Mesenteric fat pad (tissue), 1 donor: ENCODE data around the gene SRGAP1. TPM values are rescaled to one million over a fixed set of nuclear protein-coding genes. Genes with fewer than 3 reads are reported as not detected.

Experiments
- DNase-seq: peaks from one replicate; pipeline ENCODE4 v3.0.0-alpha.2; 2020; ENCODE audit warnings: low spot score
- long read RNA-seq: library from polyadenylated mRNA; unstranded; transcript quantifications from one replicate; pipeline ENCODE4 v2.0.0, GENCODE V29; 2020
- total RNA-seq: library from RNA; stranded (reverse); fragmentation: NEBNext Ultra II Directional; extraction: Animal tissue kit (Norgen Biotek cat#: 25700); gene quantifications from one replicate; pipeline ENCODE4 v1.2.1, GENCODE V29; 2021
- donor health status: DM: yes; HTN: yes; CAD: no.

Gene SRGAP1
- total RNA-seq, result 20.5 TPM
- long read RNA-seq, partial matches to known transcripts, result 50 of 93 reads
- long read RNA-seq, other reads (novel, unspliced or antisense), result 43 of 93 reads

DNA sequence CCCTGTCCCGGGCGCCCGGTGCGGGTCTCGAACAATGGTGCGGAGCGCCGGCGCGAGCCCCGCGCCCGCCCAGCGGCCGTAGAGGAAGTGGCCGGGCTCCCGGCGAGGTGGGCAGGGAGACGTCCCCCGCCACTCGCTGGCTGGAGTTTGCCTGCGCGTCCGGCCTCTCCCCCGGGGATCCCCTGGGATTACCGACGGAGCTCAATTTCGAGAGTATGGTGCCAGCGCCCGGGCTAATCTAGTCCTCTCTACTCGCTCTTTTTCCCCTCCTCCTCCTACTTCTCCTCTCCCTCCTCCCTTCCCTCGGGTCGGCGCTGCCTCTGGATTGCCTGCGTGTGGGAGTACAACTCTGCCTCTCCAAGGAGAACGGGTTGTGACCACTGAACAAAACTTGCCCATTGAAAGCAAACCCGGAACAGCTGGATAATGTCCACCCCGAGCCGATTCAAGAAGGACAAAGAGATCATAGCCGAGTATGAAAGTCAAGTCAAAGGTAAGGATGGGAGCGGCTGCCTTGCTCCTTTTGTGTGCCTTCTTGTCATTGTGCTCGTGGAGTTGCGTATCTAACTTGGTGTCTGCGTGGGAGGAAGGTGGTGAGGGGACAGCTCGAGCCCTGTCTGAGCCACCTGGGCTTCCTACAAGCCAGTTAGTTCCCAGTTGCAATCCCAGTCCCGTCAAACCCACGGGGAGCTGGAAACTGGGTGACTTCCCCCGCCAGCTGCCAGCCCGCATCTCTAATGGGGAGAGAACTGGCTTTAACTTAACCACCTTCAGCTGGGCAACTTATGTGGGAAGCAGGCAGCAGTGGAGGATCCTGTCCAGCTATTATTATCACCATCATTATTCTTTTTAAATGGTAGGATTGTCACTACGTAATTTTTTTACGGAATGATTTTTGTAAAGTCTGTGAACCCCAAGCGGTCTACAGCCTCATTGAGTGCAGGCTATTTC, at the start of gene SRGAP1:
TSS of gene SRGAP1 (plus strand) at position 310 of the 951 bp plus-strand sequence. CDS start at position 427, 117 bp downstream.
- no peak for DNase-seq

DNA sequence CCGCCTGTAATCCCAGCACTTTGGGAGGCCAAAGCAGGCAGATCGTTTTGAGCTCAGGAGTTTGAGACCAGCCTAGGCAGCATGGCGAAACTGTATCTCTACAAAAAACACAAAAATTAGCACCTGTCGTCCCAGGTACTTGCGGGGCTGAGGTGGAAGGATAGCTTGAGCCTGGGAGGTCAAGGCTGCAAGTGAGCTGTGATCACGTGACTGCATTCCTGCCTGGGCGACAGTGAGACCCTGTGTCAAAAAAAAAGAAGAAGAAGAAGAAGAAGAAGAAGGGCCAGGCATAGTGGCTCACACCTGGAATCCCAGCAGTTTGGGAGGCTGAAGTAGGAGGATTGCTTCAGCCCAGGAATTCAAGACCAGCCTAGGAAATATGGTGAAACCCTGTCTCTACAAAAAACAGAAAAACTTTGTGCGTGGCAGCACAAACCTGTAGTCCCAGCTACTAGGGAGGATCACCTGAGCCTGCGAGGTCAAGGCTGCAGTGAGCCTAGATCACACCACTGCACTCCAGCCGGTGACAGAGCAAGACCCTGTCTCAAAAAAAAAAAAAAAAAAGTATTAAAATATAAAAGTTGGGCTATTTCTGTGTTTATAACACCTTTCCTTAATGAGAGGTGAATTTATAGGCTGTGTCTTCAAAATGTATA, 49.3 kb upstream of the SRGAP1 start:
- DNase-seq, result no peak

DNA sequence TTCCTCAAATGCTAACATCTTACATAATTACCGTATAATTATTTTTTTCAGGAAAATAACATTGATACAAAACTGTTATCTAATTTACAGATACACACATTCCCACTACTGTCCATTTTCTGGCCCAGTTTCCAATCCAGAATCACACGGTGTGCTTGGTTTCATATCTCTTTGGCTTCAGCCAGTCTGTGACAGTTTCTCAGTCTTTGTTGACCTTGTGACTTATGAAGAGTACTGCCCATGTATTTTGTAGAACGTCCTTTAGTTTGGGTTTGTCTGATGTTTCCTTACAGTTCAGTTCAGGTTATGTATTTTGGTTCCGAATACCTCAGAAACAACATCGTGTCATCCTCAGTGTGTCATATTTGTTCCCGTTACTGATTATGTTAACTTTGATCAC, 48.6 kb upstream of the SRGAP1 start:
- no peak for DNase-seq

GRCh38 chr12:63802012-63802608, 42.4 kb upstream of the SRGAP1 start:
- no peak for DNase-seq

DNA sequence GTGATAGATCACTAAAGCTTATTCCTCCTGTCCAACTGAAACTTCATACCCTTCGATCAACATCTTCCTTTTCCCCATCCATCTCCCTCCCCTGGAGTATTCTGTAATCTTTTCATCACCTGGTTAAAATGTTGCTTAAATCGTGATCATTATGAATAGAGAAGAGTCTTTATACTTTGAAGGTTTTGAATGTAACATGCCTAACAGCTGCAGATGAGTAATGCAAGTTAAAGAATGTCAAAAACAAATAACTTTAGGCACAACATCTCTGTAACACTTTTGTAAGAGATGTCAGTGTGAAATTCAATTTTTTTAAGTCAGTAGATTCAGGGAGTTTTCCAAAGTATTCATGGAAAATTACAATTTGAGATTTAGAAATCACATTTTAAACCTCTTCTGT, 39.8 kb upstream of the SRGAP1 start:
- DNase-seq, result no peak

- no peak for DNase-seq
Measured at GRCh38 chr12:63805704-63806672, 38.5 kb upstream of the SRGAP1 start.

DNA sequence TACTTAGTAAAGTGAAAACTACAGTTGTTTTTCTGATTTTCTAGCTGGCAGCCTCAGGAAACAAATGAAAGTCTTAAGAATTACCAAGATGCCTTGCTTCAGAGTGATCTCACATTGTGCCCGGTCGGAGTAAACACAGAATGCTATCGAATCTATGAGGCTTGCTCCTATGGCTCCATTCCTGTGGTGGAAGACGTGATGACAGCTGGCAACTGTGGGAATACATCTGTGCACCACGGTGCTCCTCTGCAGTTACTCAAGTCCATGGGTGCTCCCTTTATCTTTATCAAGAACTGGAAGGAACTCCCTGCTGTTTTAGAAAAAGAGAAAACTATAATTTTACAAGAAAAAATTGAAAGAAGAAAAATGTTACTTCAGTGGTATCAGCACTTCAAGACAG, 35.9 kb upstream of the SRGAP1 start:
- DNase-seq, result no peak

DNA sequence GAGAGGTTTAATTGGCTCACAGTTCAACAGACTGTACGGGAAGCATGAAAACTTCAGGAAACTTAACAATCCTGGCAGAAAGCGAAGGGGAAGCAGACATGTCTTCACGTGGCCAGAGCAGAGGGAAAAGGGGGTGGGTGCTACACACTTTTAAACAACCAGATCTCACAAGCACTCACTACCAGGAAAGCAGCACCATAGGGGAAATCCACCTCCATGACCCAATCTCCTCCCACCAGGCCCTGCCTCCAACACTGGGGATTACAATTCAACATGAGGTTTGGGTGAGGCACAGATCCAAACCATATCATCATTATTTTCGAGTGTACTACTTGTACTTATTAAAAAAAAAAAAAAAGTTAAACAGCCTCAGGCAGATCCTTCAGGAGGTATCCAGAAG, 34.9 kb upstream of the SRGAP1 start:
- DNase-seq, result no peak

GRCh38 chr12:63811334-63811733, 33.2 kb upstream of the SRGAP1 start:
- DNase-seq, result no peak

DNA sequence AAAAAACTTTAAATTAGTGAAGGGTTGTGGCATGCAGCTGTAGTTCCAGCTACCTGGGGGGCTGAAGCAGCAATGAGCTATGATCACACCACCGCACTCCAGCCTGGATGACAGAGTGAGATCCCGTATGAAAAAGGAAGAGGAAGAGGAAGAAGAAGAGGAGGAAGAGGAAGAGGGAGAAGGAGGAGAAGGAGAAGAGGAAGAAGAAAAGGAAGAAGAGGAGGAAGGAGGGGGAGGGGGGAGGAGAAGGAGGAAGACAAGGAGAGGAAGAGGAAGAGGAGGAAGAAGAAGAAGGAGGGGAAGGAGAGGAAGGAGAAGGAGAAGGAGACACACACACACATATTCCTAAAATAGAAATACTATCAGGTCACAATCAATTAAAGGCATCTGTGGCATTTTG, 32.7 kb upstream of the SRGAP1 start:
- no peak for DNase-seq

DNA sequence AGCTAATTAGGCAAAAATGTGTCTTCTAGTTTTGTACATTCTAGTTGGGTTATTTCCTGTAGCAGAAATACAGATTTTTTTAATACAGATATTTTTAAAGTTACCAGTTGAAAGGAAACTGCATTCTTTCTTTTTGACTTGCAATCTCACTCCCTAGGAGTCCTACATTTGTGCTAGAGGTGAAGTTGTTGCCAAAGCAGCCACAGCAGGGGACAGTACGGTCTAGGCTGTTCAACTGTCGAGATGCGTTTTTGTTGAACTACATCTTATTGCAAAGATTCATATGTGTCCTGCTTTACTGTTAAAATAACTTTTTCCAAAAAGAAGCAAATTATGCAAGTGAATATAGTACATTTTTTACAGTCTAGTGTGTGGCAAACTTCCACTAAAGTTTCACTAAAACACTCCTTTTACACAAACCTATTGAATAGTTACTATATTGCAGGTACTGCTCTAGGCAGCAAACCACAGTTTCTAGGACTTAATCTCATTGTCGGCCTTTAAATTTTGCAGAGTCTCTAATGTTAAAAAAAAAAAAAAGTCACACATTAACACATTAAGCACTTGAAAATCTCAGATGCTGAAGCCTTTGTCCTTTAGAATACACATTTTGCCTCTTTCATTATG, 30.2 kb upstream of the SRGAP1 start:
- DNase-seq, result no peak

- DNase-seq, result no peak
Measured at GRCh38 chr12:63815482-63815852, 29.0 kb upstream of the SRGAP1 start.

- no peak for DNase-seq
Measured at GRCh38 chr12:63816031-63816430, 28.5 kb upstream of the SRGAP1 start.

GRCh38 chr12:63820427-63820826, 24.1 kb upstream of the SRGAP1 start:
- no peak for DNase-seq

DNA sequence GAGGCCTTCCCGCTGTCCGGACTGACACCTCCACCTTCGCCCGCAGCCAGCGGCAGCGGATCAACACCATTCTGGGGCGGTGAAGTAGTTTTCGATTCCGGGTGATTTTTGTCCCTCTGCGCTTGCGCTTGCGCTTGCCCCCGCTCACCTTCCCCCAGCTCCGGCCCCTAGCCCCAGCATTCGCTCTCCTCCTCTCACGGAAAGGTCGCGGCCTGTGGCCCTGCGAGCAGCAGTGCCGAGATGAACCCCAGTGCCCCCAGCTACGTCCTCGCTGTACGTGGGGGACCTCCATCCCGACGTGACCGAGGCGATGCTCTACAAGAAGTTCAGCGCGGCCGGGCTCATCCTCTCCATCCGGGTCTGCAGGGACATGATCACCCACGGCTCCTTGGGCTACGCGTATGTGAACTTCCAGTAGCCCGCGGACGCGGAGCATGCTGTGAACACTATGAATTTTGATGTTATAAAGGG, 22.7 kb upstream of the SRGAP1 start:
- DNase-seq, result no peak

- DNase-seq, result no peak
Measured at GRCh38 chr12:63822352-63822751, 22.1 kb upstream of the SRGAP1 start.

GRCh38 chr12:63823040-63823439, 21.5 kb upstream of the SRGAP1 start:
- no peak for DNase-seq

DNA sequence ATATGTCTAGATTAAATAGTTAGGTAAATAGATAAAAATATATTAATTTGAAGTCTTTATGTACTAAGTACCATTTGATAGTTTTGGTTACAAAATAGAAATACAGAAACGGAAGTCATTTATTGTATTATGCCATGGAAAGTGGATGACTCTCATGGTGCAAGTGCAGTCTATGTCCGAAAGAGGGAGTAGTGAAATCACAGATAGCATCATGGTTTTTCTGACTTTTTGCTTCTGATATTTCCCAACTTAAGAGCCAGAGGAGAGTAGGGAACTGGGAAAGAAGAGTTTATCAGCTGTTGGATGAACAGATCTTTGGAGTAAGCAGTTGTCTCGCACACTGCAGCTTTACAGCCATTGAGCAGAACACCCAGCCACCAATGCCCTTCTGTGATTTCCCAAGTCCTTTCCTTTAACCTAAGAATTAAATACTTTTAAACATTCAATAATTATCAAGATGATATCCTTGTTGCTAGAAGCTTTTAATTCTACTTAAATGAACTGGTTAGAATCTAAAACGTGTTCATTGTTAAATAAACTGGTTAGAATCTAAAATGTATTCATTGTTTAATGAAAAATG, 18.4 kb upstream of the SRGAP1 start:
- no peak for DNase-seq

GRCh38 chr12:63828867-63829266, 15.6 kb upstream of the SRGAP1 start:
- DNase-seq, result no peak

DNA sequence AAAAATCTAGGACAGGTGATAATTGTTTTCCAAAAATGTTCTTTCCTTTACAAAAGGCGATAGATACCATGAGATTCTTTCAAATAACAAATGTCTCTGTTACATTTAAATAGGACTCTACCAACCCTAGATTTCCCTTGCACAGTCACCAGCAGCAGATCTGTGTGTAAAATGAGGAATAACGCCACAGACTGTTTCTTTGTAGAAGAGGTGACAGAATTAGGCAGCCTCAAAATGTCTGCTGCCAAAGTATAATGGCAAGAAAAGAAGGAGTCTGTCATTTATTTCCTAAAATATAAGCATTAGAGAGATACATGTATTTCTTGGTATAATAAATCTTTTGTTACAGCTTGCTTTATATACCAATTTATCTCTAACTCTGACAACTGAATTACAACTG, 8.5 kb upstream of the SRGAP1 start:
- no peak for DNase-seq
